ENCODE results near the gene CPNE5.

- TF ChIP-seq CTCF (conservative IDR thresholded peaks at IDR 0.05) (no peak), ZFX (IDR thresholded peaks at IDR 0.05) (no peak)
These were observed 89.3 kb downstream of the CPNE5 start for GRCh38 chr6:36749829-36750489.
